NCI-H526 treated with DMSO at 0.1 percent for 48 hours (cell line): Measurements from ENCODE around the gene SOX6.

ENCODE experiments used
- DNase-seq: peaks from one replicate; lab custom pipeline; 2025; lab: John Stamatoyannopoulos, UW

The SOX6 gene

DNA sequence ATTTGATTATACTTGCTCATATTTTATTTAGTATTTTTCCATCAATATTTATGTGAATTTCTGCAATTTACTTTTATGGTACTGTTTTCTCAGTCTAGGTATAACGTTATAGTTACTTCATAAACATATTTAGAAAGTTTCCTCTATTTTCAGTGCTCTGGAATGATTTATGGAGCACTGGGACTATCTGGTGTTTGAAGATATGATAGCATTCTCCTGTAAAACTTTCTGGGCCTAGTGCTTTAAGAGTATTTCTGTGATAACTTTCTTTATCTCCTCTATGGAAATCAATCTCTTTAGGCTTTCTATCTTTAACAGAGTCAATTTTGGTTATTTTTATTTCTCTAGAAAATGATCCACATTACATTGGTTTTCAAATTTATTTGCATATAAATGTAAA, 85.1 kb downstream of the SOX6 start:
- no peak for DNase-seq

DNA sequence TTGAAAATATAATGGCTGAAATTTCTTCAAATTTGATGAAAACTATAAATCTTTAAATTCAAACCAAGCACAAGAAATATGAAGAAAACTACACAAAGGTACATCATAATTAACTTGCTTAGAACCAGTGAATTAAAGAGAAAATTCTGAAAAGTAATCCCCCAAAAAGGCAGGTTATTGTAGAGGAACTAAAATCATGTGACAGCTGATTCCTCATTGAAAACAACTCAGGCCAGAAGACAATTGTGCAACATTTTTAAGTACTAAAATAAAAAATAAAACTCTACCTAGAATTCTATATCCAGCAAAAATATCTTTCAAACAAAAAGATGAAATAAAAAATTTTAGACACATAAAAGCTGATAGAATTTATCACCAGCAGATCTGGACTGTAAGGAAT, 90.3 kb downstream of the SOX6 start:
- DNase-seq, result no peak

- DNase-seq, result no peak
Measured at GRCh38 chr11:16265022-16265421, 91.3 kb downstream of the SOX6 start.

- no peak for DNase-seq
Measured at GRCh38 chr11:16262645-16262955, 93.7 kb downstream of the SOX6 start.

GRCh38 chr11:16261836-16262644, 94.3 kb downstream of the SOX6 start:
- peak; percentile 50 for DNase-seq

- DNase-seq, result no peak
Measured at GRCh38 chr11:16252373-16252772, 104.0 kb downstream of the SOX6 start.

- no peak for DNase-seq
Measured at GRCh38 chr11:16248248-16248647, 108.1 kb downstream of the SOX6 start.

GRCh38 chr11:16242806-16243205, 113.5 kb downstream of the SOX6 start:
- DNase-seq, result no peak

GRCh38 chr11:16240687-16241086, 115.7 kb downstream of the SOX6 start:
- no peak for DNase-seq

DNA sequence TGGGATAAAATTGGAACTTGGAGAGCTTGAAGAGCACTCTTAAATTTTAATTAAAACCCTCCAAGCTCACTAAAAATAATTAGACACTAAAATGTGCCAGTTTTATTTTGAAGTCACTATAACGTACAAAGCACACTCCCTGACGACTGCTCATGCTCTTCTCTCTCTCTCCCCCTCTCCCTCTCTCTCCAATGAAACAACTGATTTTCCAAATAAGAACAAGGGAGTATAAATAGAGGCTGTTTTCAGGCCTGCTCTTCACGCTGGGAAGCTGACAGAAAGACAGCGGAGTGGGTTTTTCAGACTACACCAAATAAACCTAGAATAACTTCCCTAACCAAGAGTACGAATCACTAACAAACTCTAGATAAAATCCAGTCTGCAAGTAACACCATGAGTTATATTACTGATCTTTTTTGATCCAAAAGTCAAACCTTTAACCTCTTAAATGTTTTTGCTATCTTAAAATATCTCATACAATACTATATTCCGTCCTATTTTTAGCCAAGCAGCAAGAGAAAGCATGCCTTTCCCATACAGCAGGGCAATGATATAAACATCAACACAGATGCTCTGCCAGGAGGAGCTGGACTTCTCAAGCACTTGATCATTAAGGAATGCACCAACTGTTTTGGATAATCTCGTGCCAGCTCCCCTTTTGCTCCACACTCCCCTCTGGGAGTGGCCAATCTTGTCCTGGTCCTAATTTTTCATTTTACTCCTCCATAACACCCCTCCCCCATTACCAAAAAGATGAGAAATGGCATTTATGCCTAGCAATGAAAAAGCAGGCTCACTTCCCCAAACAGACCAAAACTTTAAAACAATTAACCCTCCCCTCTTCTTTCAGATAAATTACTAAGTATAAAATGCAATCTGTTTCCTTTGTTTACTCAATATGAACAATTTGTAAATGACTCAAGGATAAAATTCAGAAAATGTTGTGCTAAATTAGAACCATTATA, 116.9 kb downstream of the SOX6 start:
- DNase-seq, result no peak

DNA sequence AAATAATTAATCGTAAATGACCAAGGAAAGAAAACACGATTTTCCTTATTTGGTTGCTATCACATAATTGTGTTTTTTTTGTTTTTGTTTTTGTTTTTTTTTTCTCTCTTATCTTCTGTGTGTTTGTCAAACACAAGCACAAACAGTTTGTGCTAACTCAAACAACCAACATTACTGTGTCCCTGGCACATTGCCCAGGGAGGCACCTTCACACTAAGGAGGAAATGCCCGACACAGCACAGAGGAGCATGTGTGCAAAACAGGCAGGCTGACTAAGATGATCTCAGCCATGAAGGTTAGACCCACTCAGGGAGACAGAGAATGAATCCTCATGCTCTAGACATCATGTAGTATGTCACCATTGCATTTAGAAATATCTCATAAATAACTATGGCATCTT, 130.1 kb downstream of the SOX6 start:
- no peak for DNase-seq

DNA sequence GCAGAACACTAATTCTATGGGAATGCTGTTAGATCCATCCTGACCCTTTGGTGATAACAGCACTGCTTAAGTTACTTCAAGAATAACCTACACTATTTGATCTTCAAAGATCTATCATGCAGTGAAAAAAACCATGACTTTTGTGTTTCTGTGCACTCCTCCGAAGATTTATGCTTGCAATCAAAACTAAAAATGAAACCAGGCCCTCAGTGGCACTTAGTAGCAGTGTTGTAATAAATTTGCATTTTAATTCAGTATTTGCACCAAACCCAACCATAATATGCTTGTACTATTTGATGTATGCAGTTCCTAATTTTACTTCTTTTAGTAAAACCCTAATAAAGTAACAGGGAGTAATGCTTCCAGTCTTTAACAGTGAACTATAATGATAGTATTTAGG, 130.7 kb downstream of the SOX6 start:
- no peak for DNase-seq

GRCh38 chr11:16223558-16223957, 132.8 kb downstream of the SOX6 start:
- DNase-seq, result no peak

DNA sequence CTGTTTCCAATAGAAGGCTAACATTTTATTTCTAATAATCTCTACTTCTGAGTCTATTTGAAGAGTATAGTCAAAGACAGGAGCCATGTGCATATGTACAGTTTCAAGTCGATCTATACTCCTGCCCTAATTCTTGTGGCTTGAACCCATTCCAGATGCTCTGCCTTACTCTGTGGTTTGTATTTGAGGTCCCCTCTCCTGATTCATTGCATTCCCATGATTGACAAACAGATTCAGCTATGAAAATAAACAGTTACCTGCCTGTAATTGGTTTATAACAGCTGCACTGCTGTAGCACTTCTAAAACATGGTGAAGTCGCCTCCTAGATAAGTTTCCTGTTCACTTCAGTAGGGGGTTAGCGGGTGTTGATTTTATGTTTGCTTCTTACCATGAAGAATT, 138.7 kb downstream of the SOX6 start:
- DNase-seq, result no peak

- DNase-seq, result no peak
Measured at GRCh38 chr11:16216831-16217230, 139.5 kb downstream of the SOX6 start.

DNA sequence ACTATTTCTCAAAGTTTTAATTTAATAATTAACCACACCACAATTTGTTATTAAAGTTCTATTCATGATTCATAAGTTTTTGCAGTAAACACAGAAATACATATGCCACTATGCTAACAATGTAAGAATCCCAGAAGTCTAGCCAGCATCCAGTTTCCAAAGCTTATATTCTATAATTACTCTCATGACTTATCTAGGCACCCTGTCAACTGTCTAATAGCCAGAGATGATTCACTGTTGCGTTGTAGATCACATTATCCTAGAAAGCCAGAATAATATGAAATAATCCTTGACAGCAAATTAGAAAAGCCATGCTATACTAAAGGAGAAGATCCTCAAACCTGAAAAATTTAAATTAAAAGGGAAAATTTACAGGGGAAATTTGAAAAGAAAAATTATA, 141.0 kb downstream of the SOX6 start:
- DNase-seq, result no peak

- no peak for DNase-seq
Measured at GRCh38 chr11:16211407-16211806, 144.9 kb downstream of the SOX6 start.

- no peak for DNase-seq
Measured at GRCh38 chr11:16204261-16204660, 152.1 kb downstream of the SOX6 start.

DNA sequence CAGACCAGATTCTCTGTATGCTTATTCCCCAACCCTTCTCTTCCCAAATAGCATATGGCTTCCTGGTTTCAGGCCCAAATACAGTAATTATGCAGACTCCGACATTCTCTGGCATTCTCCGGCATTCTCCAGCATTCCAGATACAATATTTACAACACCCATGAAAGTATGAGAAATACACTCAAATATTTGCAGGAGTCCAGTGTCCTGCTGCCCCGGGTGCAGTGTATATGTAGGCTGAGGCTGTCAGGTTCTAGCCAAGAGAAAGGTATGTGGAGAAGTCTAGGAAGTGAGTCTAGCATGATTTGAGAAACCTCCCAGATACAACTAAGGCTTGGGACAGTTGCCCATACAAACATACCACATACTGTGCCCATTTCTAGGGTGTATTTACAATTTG, 160.7 kb downstream of the SOX6 start:
- DNase-seq, result no peak

DNA sequence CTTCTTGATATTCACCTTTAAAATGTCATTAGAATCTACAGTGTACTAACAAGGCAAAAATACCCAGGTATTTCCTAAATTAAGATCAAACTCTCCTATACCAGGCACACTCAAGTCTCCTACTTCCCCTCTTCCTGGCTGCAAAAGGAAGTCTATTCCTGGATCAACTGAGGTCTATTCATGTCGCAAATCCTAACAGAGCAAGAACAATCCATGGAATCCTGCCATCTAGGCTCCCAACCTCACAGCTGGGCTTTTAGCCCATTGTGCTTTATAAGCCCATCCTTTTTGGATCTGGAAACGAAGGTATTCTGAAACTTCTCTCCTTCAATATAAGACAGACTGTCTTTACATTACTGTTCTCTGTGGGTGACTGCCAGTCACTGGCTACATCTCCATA, 161.8 kb downstream of the SOX6 start:
- no peak for DNase-seq

DNA sequence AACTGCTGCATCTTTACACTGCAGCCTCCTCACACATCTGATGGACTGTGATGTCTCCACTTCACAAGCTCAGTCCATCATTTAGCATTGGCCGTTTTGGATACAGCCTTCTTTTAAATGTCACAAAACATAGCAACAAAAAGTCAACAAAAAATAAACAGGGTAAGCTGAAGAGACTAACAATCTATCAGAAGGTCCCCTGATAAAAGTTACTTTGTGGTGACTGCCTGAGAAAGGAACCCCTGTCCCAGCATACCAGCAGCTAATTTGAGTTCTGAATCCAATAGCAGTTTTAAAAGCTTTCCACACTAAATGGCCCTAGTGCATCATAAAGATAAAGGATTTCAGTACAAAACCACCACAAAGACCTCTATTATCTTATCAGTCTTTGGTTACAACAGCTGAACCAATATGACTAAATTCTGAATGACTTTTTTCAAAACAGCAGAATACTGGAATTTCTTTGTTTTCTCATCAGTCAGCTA, 162.4 kb downstream of the SOX6 start:
- DNase-seq, result no peak

GRCh38 chr11:16191868-16192240, 164.5 kb downstream of the SOX6 start:
- DNase-seq, result peak; percentile 60

DNA sequence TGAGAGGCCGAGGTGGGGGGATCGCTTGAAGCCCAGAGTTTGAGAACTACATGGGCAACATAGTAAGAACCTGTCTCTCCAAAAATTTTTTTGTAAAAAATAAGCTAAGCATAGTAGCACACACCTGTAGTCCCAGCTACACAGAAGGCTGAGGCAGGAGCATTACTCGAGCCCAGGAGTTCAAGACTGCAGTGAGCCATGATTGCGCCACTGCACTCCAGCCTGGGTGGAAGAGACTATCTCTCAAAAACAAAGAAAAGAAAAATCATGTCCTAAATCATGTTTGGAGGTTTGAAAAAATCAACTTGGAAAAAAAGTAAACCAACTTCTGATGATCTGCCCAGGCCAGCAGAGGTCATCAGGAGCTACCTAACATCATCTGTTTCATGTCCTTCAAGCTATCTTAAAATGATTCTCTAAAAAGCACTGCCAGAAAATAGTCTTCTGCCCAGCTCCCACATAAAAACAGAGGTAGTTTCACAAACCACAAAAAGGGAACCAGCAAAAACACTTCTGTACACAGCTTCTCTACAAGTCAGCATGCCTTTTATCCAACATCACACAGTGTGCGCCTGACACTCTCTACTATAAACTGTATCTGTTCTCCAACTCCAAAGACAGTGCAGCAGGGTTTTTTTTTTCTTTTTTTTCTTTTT, 165.0 kb downstream of the SOX6 start:
- no peak for DNase-seq
